SK-N-MC (cell line): Measurements from ENCODE around the gene FGF12.

Experiments
- EZH2 ChIP-seq: fragments of 200-600 bp; sonication (generic); IDR thresholded peaks from one replicate; pipeline ENCODE4 v1.6.1; 2017; ENCODE audit warnings: antibody characterized with exemption
- FOXP2 ChIP-seq: optimal IDR thresholded peaks from 2 replicates; pipeline ENCODE3; 2011; ENCODE audit warnings: mild to moderate bottlenecking, moderate library complexity; ENCODE audit not compliant: insufficient read depth; ENCODE audit errors: extremely low read length, control extremely low read depth
- POLR2AphosphoS5 ChIP-seq: IDR thresholded peaks from 2 replicates; pipeline ENCODE4 v1.6.1; 2012; ENCODE audit warnings: mild to moderate bottlenecking, low read depth, low read length, borderline replicate concordance

GRCh38 chr3:192516820-192517219 lies 210.5 kb downstream of the FGF12 start:
- TF ChIP-seq POLR2AphosphoS5 (no peak), EZH2 (no peak), FOXP2 (no peak)
